ENCODE results near the gene SMIM13.

SMIM13 gene

GRCh38 chr6:11162262-11162661, 68.6 kb downstream of the SMIM13 start:
- Histone ChIP-seq H3K36me3 (no peaks in the 10 kb centered on the region), H3K4me1 (no peaks in the 10 kb centered on the region), H3K9me3 (no peaks in the 10 kb centered on the region), H3K27me3 (no peaks in the 10 kb centered on the region), H3K4me3 (no peak overlapping the region), H3K27ac (no peak overlapping the region)
- no peak for TF ChIP-seq CTCF (IDR thresholded peaks at IDR 0.05)
- intact Hi-C loops (cut with DNase I; ENCODE audit: low total_unique reads) = no loop called here
- DNase-seq = no peak

- no peaks in the 10 kb centered on the region for H3K9me3 ChIP-seq
- DNase-seq = no peak
- TF ChIP-seq CTCF (IDR thresholded peaks at IDR 0.05) = no peak
- H3K4me1 ChIP-seq = no peaks in the 10 kb centered on the region
- no peak overlapping the region for H3K4me3 ChIP-seq
- H3K27ac ChIP-seq = no peak overlapping the region
- H3K27me3 ChIP-seq = no peaks in the 10 kb centered on the region
- H3K36me3 ChIP-seq = no peaks in the 10 kb centered on the region
- intact Hi-C loops (cut with DNase I; ENCODE audit: low total_unique reads) = no loop called here
Measured at GRCh38 chr6:11163932-11164331, 70.3 kb downstream of the SMIM13 start.

GRCh38 chr6:11164717-11165646, 71.3 kb downstream of the SMIM13 start:
- H3K27me3 ChIP-seq = no peaks in the 10 kb centered on the region
- no peaks in the 10 kb centered on the region for H3K9me3 ChIP-seq
- no peak for DNase-seq
- no peak for TF ChIP-seq CTCF (IDR thresholded peaks at IDR 0.05)
- H3K4me1 ChIP-seq = no peaks in the 10 kb centered on the region
- H3K36me3 ChIP-seq = no peaks in the 10 kb centered on the region
- intact Hi-C loops (cut with DNase I; ENCODE audit: low total_unique reads) = no loop called here
- H3K27ac ChIP-seq = no peak overlapping the region
- H3K4me3 ChIP-seq = no peak overlapping the region

DNA sequence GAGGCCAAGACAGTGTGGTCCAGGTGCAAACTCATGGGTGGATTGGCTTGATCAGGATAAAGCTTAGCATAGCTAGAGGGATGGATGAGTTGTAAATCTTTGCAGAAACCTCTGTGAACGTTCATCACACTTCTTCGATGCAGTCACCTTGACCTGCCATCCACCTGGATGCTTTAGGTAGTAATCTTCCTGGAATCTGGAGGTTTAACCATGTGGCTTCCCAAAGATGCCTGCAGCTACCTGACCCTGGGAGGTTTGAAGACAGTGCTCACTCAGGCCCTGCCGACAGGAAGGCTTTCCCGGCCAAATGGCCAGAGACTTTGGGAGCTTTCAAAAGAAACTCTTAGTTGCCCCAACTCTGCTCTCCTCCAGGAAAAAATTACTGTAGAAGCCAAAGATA, 73.3 kb downstream of the SMIM13 start:
- no peak for TF ChIP-seq CTCF (IDR thresholded peaks at IDR 0.05)
- Histone ChIP-seq H3K27me3 (no peaks in the 10 kb centered on the region), H3K27ac (no peak overlapping the region), H3K4me1 (no peaks in the 10 kb centered on the region), H3K36me3 (no peaks in the 10 kb centered on the region), H3K9me3 (no peaks in the 10 kb centered on the region), H3K4me3 (no peak overlapping the region)
- DNase-seq = no peak
- intact Hi-C loops (cut with DNase I; ENCODE audit: low total_unique reads) = no loop called here

DNA sequence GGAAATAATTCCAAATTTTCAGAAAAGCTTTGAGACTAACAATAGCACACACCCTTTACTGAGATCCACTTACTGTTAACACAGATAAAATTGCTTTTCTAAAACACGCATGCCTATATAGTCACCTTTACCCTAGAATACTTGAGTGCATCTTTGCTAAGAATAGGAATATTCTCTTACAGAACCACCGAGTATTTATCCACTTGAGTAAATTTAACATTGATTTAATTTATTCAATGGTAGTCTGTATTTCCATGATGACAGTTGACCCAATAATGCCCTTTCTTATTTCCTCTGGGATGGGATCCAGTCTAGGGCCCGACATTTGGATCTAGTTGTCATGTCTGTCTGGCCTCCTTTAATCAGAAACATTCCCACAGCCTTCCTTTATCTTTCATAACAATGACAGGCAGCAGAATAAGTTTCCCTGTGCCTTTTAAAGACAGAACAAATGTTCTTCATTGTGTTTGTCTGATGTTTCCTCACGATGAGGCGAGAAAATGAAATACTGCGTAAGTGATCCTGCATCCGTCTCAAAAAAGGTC, 74.5 kb downstream of the SMIM13 start:
- H3K4me3 ChIP-seq = no peak overlapping the region
- H3K27me3 ChIP-seq = no peaks in the 10 kb centered on the region
- H3K27ac ChIP-seq = no peak overlapping the region
- no peaks in the 10 kb centered on the region for H3K9me3 ChIP-seq
- peaks cover 0 to 7% (median 0%) of the 10 kb centered on the region in 4 donors for H3K4me1 ChIP-seq
- TF ChIP-seq CTCF (IDR thresholded peaks at IDR 0.05) = no peak
- intact Hi-C loops (cut with DNase I; ENCODE audit: low total_unique reads) = no loop called here
- H3K36me3 ChIP-seq = no peaks in the 10 kb centered on the region
- no peak for DNase-seq

Data from tibial artery (tissue), 4 donors.